Aortic smooth muscle cell (primary cell): ENCODE results near the gene RPL22L1. TPM values are rescaled to one million over a fixed set of nuclear protein-coding genes. Genes with fewer than 3 reads are reported as not detected.

Experiments
- total RNA-seq: library from RNA; depleted of rRNA; stranded (reverse); fragments of >200 nt; gene quantifications from 2 replicates; pipeline ENCODE4 v1.2.3, GENCODE V29; 2014

Gene RPL22L1
- total RNA-seq = 26.7 and 44.9 TPM in 2 replicates

DNA sequence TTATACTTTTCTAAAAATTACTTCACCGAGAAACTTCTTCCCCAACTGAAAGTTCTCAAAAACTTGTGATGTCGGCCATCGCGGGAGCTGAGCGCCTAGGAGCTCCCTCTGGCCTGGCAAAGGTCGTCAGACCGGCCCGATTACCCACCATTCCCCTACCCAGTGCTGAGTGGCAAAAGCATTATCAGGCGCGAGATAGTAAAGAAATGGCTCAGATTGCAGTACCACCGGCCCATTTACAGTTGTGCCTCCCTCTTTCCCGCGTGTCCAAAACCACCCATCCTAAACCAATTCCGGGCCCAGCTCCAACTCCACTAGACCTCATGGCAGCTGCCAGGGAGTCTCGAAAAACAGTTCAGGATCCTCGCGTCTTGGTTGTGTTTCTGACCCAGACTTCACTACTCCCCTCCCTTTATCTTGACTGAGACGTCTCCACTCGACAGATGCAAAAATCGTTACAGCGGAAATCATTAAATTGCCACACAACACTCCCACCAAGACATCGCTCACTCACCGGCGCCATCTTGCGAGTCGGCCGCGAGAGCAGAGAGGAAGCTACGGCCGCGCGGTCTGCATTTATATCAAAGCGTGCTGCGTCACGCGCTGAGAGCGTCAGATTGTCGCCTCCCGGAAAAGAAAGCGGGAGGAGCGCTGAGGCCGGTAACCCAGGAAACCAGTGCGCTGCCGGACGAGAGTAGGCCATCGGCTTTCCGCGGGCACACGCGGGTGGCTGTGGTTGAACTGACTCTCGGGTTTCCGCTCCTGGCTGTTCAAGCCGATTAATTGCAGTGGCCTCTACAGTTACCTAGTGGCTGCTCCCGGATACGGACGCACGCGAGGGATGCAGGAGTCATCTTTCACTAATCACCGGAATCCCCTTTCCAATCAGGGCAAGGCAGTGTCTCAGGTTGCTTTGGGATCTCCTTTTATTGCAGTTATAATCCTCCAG, at the start of gene RPL22L1:
TSS of gene RPL22L1 (minus strand) at position 551 of the 949 bp plus-strand sequence. CDS start at position 523, 28 bp downstream.

DNA sequence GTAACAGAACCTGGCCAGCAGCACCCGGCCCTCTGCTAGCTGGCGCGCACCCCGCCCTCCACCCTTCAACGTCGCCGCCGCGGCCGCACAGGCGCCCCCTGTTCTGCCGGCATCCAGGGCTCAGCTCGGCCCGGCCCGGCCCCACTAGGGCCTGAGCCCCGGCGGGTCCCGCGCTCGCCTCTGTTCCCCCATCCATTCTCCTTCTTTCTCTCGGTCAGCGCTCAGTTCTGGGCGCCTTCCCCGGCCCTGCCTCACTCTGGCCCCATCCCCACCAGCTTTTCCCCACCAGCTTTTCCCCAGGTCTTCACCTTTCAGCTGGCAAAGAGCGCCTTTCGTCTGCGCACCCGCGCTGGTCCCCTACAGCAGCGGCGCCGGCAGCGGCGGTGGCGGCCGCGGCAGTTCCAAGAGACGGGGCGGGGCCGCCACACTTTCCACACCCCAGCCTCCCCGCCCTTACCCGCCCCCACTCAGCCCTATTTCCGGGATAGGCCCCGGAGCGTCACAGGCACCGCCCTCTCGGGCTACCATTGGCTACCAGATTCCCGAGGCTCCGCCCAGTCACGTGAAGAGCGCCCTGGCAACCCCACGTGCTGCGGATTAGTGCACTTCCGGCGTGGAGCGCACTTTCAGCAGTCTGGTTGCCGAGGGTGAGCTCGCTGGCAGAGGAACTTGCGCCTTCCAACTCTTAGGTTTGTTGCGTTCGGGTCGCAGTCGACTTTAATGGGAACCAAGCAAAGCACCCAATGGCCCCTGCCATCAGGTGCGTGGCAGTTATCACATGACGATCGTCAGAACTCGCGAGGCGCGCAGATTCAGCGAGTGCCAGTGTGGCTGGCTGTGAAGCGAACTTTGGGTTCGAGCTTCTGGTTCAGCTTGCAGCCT, 38.5 kb upstream of the RPL22L1 start, which contains the start of gene EIF5A2:
TSS of gene EIF5A2 (minus strand) at position 403 of the 882 bp plus-strand sequence. CDS start 831 bp downstream, outside the sequence.

Other genes starting within 250 kb of the RPL22L1 start
- 10.2 and 11.4 TPM in 2 replicates for gene EIF5A2, start 38.4 kb upstream of the RPL22L1 start, total RNA-seq
- not detected in 2 replicates for gene SLC2A2, start 156.5 kb upstream of the RPL22L1 start, total RNA-seq